ENCODE data around the gene RHCE. TPM values are rescaled to one million over a fixed set of nuclear protein-coding genes. Genes with fewer than 3 reads are reported as not detected.
"Not testable (repeated sequence)": the region's sequence is repeated elsewhere in the genome, so short reads cannot be mapped to it uniquely, and the experiment has no call there.

The RHCE gene
- polyA plus RNA-seq, 1 donor, result 0.60 TPM

DNA sequence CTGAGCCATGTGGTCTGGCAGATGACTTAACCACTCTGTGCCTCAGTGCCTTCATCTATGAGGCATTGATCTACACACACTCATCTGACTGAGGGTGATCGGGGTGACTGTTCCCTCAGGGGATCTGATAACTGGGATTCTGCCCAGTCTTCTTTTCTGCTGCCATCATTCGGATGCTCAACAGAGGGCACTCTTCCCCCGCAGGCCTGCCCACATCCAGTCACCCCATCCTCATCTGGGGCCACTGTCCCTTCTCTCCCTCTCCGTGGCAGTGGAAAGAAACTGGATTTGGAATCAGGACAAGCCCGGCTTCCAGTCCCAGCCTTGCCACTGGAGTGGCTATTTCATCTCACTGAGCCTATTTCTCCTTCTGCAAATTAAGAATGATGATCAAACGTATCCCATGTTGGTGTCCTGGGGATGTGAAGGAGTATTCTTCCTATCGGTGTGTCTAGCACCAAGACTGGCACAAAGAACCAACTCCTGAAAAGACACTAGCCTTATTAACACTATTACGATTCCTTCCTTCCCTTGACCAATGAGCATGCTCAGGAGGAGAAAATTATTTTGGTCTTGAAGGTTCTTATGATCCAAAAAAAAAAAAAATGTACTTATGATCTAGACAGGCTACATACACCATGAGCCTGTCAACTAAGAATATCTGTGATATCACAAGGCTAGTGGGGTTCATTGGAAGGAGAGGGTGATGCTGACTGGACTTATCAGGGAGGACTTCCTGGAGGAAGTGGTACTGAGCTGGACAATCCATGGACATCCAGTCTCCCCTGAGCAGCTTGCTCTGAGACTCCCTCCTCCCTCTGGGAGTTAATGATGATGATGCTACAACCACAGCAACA lies 17.4 kb downstream of the RHCE start:
- not testable (repeated sequence) for H3K27me3 ChIP-seq (ENCODE audit: control insufficient read depth, insufficient read depth, low read length); H3K27ac ChIP-seq (ENCODE audit: low read length); DNase-seq; H3K9me3 ChIP-seq (ENCODE audit: control insufficient read depth, low read depth, low read length); H3K4me3 ChIP-seq (ENCODE audit: low read length); H3K36me3 ChIP-seq (ENCODE audit: control insufficient read depth, insufficient read depth, low read length); H3K4me1 ChIP-seq (ENCODE audit: control insufficient read depth, insufficient read depth, low read length)
- no CpG with 5 or more reads among the region's 8 CpGs for WGBS (ENCODE audit: insufficient coverage, low lambda C conversion rate)

DNA sequence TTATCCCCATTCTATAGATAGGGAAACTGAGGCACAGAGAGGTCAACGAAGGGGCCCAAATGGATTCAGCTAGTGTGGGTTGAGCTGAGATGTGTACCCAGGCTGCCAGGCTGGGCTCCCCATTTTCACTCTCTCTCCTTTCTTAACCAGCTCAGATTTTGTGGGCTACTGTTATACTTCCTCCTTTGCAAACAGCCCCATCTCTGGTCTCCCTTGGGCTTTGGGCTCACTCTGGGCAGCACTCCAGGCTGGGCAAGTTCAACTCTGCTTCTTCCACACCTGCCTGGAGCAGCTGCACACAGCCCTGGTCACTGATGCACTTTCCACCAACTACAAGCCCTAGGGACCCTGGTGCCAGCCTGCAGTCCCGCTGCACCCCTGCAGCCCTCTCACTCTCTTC lies 22.5 kb downstream of the RHCE start:
- H3K4me1 ChIP-seq (ENCODE audit: control insufficient read depth, insufficient read depth, low read length); H3K27me3 ChIP-seq (ENCODE audit: control insufficient read depth, insufficient read depth, low read length); H3K4me3 ChIP-seq (ENCODE audit: low read length); H3K36me3 ChIP-seq (ENCODE audit: control insufficient read depth, insufficient read depth, low read length); H3K27ac ChIP-seq (ENCODE audit: low read length); H3K9me3 ChIP-seq (ENCODE audit: control insufficient read depth, low read depth, low read length); DNase-seq: not testable (repeated sequence)
- WGBS (ENCODE audit: insufficient coverage, low lambda C conversion rate), result no CpG with 5 or more reads among the region's 2 CpGs

GRCh38 chr1:25397549-25397948 lies 23.1 kb downstream of the RHCE start:
- H3K27me3 ChIP-seq (ENCODE audit: control insufficient read depth, insufficient read depth, low read length); H3K9me3 ChIP-seq (ENCODE audit: control insufficient read depth, low read depth, low read length); H3K4me1 ChIP-seq (ENCODE audit: control insufficient read depth, insufficient read depth, low read length); H3K36me3 ChIP-seq (ENCODE audit: control insufficient read depth, insufficient read depth, low read length); DNase-seq; H3K4me3 ChIP-seq (ENCODE audit: low read length); H3K27ac ChIP-seq (ENCODE audit: low read length): not testable (repeated sequence)
- WGBS (ENCODE audit: insufficient coverage, low lambda C conversion rate), result no CpG with 5 or more reads among the region's 10 CpGs

DNA sequence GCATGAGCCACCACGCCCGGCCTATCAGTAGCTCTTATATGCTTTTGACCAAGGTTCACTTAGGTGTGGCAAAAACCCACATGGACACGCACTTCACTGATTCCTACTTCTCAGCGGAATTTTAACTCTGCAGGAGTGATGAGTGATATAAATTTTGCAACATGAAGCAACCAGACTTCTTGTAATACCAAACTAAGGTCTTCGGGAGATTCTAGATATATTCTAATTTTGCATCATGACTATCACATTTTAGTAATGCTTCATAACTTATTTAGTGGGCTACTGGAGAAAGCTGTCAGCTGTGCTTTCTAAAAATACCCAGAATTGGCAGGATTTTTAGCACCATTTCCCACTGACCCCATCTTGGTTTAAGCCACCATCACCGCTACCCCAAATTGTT lies 27.8 kb downstream of the RHCE start:
- Histone ChIP-seq H3K27me3 (ENCODE audit: control insufficient read depth, insufficient read depth, low read length) (no peaks in the 10 kb centered on the region), H3K36me3 (ENCODE audit: control insufficient read depth, insufficient read depth, low read length) (no peaks in the 10 kb centered on the region), H3K27ac (ENCODE audit: low read length) (no peak overlapping the region), H3K4me1 (ENCODE audit: control insufficient read depth, insufficient read depth, low read length) (peaks cover 3% of the 10 kb centered on the region), H3K9me3 (ENCODE audit: control insufficient read depth, low read depth, low read length) (no peaks in the 10 kb centered on the region), H3K4me3 (ENCODE audit: low read length) (no peak overlapping the region)
- no CpG with 5 or more reads among the region's 6 CpGs for WGBS (ENCODE audit: insufficient coverage, low lambda C conversion rate)
- DNase-seq, result peak; percentile 22 to 27

DNA sequence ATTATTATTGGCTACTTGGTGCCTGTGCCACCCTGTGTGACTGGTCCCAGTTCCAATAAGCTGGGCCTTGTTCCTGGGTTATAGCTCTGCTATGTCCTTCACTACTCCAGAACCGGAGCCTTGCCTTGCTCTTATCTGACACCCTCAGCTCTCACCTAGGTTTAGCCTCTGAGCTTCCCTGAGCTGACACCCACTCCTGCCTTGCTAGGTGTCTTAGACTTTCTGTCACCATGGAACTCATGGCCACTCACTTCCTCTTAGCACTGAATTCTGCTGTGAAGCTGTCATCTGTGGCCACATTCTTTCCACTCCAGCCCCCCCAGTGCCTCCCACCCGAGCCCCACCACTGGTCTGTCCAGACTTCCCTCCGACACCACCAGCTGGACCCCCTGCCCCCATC lies 30.9 kb downstream of the RHCE start:
- H3K36me3 ChIP-seq (ENCODE audit: control insufficient read depth, insufficient read depth, low read length); H3K27me3 ChIP-seq (ENCODE audit: control insufficient read depth, insufficient read depth, low read length); H3K4me1 ChIP-seq (ENCODE audit: control insufficient read depth, insufficient read depth, low read length); DNase-seq; H3K27ac ChIP-seq (ENCODE audit: low read length); H3K4me3 ChIP-seq (ENCODE audit: low read length); H3K9me3 ChIP-seq (ENCODE audit: control insufficient read depth, low read depth, low read length): not testable (repeated sequence)
- no CpG with 5 or more reads among the region's 3 CpGs for WGBS (ENCODE audit: insufficient coverage, low lambda C conversion rate)

DNA sequence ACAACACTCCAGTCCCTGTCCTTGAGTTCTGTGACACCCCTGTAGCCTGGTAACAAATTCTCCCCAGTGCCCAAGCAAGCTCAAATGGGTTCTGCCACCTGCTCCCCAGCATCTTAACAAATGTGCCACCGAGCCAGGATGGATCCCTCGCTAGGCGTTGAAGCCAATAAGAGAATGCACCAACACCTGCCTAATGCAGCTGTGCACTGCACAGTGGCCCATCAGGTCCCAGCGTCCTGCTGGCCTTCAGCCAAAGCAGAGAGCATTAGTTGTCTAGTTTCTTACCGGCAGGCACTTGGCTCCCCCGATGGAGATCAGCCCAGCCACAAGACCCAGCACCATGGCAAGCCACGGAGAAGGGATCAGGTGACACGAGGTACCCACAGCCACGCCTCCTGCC lies 31.9 kb downstream of the RHCE start:
- H3K27me3 ChIP-seq (ENCODE audit: control insufficient read depth, insufficient read depth, low read length); H3K27ac ChIP-seq (ENCODE audit: low read length); H3K36me3 ChIP-seq (ENCODE audit: control insufficient read depth, insufficient read depth, low read length); H3K9me3 ChIP-seq (ENCODE audit: control insufficient read depth, low read depth, low read length); H3K4me3 ChIP-seq (ENCODE audit: low read length); H3K4me1 ChIP-seq (ENCODE audit: control insufficient read depth, insufficient read depth, low read length); DNase-seq: not testable (repeated sequence)
- WGBS (ENCODE audit: insufficient coverage, low lambda C conversion rate), result no CpG with 5 or more reads among the region's 9 CpGs

GRCh38 chr1:25387096-25387495 lies 33.5 kb downstream of the RHCE start:
- not testable (repeated sequence) for H3K4me3 ChIP-seq (ENCODE audit: low read length); DNase-seq; H3K27ac ChIP-seq (ENCODE audit: low read length); H3K9me3 ChIP-seq (ENCODE audit: control insufficient read depth, low read depth, low read length); H3K4me1 ChIP-seq (ENCODE audit: control insufficient read depth, insufficient read depth, low read length); H3K36me3 ChIP-seq (ENCODE audit: control insufficient read depth, insufficient read depth, low read length); H3K27me3 ChIP-seq (ENCODE audit: control insufficient read depth, insufficient read depth, low read length)
- no CpG with 5 or more reads among the region's 4 CpGs for WGBS (ENCODE audit: insufficient coverage, low lambda C conversion rate)

DNA sequence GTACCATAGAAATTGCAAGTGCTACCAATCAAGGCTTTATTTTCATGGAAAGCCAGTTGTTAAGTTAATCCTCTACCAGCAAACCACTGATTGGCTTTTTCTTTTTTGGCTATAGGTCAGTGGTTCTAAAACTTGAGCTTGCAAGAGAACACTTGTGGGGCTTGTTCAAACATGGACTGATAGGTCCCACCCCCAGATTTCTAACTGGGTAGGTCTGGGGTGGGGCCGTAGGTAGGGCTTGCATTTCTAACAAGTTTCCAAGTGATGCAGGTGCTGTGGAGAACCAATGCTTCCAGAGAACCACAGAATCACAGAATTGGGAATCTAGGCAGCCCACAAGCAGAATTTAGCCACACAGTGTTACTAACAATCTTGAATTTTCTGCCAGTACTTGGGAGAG lies 36.8 kb downstream of the RHCE start:
- not testable (repeated sequence) for H3K27ac ChIP-seq (ENCODE audit: low read length); H3K9me3 ChIP-seq (ENCODE audit: control insufficient read depth, low read depth, low read length); H3K4me3 ChIP-seq (ENCODE audit: low read length); H3K36me3 ChIP-seq (ENCODE audit: control insufficient read depth, insufficient read depth, low read length); H3K27me3 ChIP-seq (ENCODE audit: control insufficient read depth, insufficient read depth, low read length); H3K4me1 ChIP-seq (ENCODE audit: control insufficient read depth, insufficient read depth, low read length); DNase-seq
- no CpG with 5 or more reads among the region's 1 CpG for WGBS (ENCODE audit: insufficient coverage, low lambda C conversion rate)

GRCh38 chr1:25383090-25383489 lies 37.5 kb downstream of the RHCE start:
- not testable (repeated sequence) for H3K4me3 ChIP-seq (ENCODE audit: low read length); H3K4me1 ChIP-seq (ENCODE audit: control insufficient read depth, insufficient read depth, low read length); H3K36me3 ChIP-seq (ENCODE audit: control insufficient read depth, insufficient read depth, low read length); H3K27me3 ChIP-seq (ENCODE audit: control insufficient read depth, insufficient read depth, low read length); H3K9me3 ChIP-seq (ENCODE audit: control insufficient read depth, low read depth, low read length); DNase-seq; H3K27ac ChIP-seq (ENCODE audit: low read length)
- no CpG with 5 or more reads among the region's 1 CpG for WGBS (ENCODE audit: insufficient coverage, low lambda C conversion rate)

GRCh38 chr1:25382543-25382942 lies 38.1 kb downstream of the RHCE start:
- H3K27me3 ChIP-seq (ENCODE audit: control insufficient read depth, insufficient read depth, low read length); H3K4me3 ChIP-seq (ENCODE audit: low read length); DNase-seq; H3K27ac ChIP-seq (ENCODE audit: low read length); H3K36me3 ChIP-seq (ENCODE audit: control insufficient read depth, insufficient read depth, low read length); H3K4me1 ChIP-seq (ENCODE audit: control insufficient read depth, insufficient read depth, low read length); H3K9me3 ChIP-seq (ENCODE audit: control insufficient read depth, low read depth, low read length): not testable (repeated sequence)
- no CpG with 5 or more reads among the region's 1 CpG for WGBS (ENCODE audit: insufficient coverage, low lambda C conversion rate)

- H3K4me3 ChIP-seq (ENCODE audit: low read length); DNase-seq; H3K4me1 ChIP-seq (ENCODE audit: control insufficient read depth, insufficient read depth, low read length); H3K36me3 ChIP-seq (ENCODE audit: control insufficient read depth, insufficient read depth, low read length); H3K27ac ChIP-seq (ENCODE audit: low read length); H3K9me3 ChIP-seq (ENCODE audit: control insufficient read depth, low read depth, low read length); H3K27me3 ChIP-seq (ENCODE audit: control insufficient read depth, insufficient read depth, low read length): not testable (repeated sequence)
- no CpG with 5 or more reads among the region's 3 CpGs for WGBS (ENCODE audit: insufficient coverage, low lambda C conversion rate)
These were observed 42.3 kb downstream of the RHCE start for GRCh38 chr1:25378367-25378766.

Measured in large intestine (tissue), 3 donors.